Breast epithelium (tissue), 3 donors: ENCODE data around the gene APBB2.
"Not testable (repeated sequence)": the region's sequence is repeated elsewhere in the genome, so short reads cannot be mapped to it uniquely, and the experiment has no call there.

ENCODE experiments used
- POLR2A ChIP-seq: fragments of 450-650 bp; IDR thresholded peaks from one replicate; pipeline ENCODE4 v1.6.1; 2016; ENCODE audit warnings: antibody characterized with exemption, mild to moderate bottlenecking, moderate library complexity
- TF ChIP-seq, protein P1 (sequence below), 3 donors: fragments of 450-650 bp; IDR thresholded peaks; one replicate each; pipeline ENCODE4 v1.5.1; 2016 to 2017; ENCODE audit warnings: antibody characterized with exemption in 3 of 3, mild to moderate bottlenecking in 3 of 3, moderate library complexity in 3 of 3

- TF ChIP-seq POLR2A, result not testable (repeated sequence)
- TF ChIP-seq, protein P1, sequence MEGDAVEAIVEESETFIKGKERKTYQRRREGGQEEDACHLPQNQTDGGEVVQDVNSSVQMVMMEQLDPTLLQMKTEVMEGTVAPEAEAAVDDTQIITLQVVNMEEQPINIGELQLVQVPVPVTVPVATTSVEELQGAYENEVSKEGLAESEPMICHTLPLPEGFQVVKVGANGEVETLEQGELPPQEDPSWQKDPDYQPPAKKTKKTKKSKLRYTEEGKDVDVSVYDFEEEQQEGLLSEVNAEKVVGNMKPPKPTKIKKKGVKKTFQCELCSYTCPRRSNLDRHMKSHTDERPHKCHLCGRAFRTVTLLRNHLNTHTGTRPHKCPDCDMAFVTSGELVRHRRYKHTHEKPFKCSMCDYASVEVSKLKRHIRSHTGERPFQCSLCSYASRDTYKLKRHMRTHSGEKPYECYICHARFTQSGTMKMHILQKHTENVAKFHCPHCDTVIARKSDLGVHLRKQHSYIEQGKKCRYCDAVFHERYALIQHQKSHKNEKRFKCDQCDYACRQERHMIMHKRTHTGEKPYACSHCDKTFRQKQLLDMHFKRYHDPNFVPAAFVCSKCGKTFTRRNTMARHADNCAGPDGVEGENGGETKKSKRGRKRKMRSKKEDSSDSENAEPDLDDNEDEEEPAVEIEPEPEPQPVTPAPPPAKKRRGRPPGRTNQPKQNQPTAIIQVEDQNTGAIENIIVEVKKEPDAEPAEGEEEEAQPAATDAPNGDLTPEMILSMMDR (IDR thresholded peaks at IDR 0.05), result not testable (repeated sequence)
Measured at GRCh38 chr4:41059411-41059810, 154.9 kb downstream of the APBB2 start.
